HEK293T (cell line): ENCODE measurements around the gene KREMEN1.

Experiments
- CTCF ChIA-PET: fragments of 350-600 bp; formaldehyde crosslinking; extraction: SDS; loops from one replicate; lab custom pipeline; 2021; ENCODE audit warnings: antibody characterized with exemption, inconsistent platforms; lab: Yijun Ruan, JAX
- POLR2A ChIA-PET: fragments of 350-600 bp; formaldehyde crosslinking; extraction: SDS; loops from one replicate; lab custom pipeline; 2020; ENCODE audit warnings: antibody characterized with exemption, inconsistent platforms; lab: Yijun Ruan, JAX
- DNase-seq: peaks from one replicate; pipeline ENCODE4 v3.0.0; 2012; ENCODE audit warnings: mixed read lengths; ENCODE audit errors: extremely low spot score
- ARNT ChIP-seq: fragments of 450-650 bp; IDR thresholded peaks from 2 replicates; pipeline ENCODE4 v1.6.1; 2017; ENCODE audit warnings: mild to moderate bottlenecking
- BHLHE40 ChIP-seq: fragments of 450-650 bp; IDR thresholded peaks from 2 replicates; pipeline ENCODE4 v1.6.1; 2016; ENCODE audit warnings: mild to moderate bottlenecking, moderate library complexity, borderline replicate concordance
- CTBP1 ChIP-seq: fragments of 450-650 bp; IDR thresholded peaks from 2 replicates; pipeline ENCODE4 v1.6.1; 2016; ENCODE audit warnings: borderline replicate concordance
- ELF4 ChIP-seq: fragments of 450-650 bp; IDR thresholded peaks from 2 replicates; pipeline ENCODE4 v1.6.1; 2017; ENCODE audit warnings: antibody characterized with exemption
- FOXA1 ChIP-seq: fragments of 450-650 bp; IDR thresholded peaks from 2 replicates; pipeline ENCODE4 v1.6.1; 2016; ENCODE audit warnings: mild to moderate bottlenecking
- FOXK2 ChIP-seq: fragments of 450-650 bp; IDR thresholded peaks from 2 replicates; pipeline ENCODE4 v1.6.1; 2016; ENCODE audit warnings: mild to moderate bottlenecking
- FOXM1 ChIP-seq: fragments of 450-650 bp; IDR thresholded peaks from 2 replicates; pipeline ENCODE4 v1.6.1; 2017; ENCODE audit warnings: mild to moderate bottlenecking, borderline replicate concordance
- HDGF ChIP-seq: fragments of 450-650 bp; IDR thresholded peaks from 2 replicates; pipeline ENCODE4 v1.6.1; 2017; ENCODE audit warnings: antibody characterized with exemption, borderline replicate concordance
- L3MBTL2 ChIP-seq: fragments of 450-650 bp; conservative IDR thresholded peaks from 2 replicates; pipeline ENCODE4 v1.6.1; 2016; ENCODE audit warnings: mild to moderate bottlenecking
- LEF1 ChIP-seq: fragments of 450-650 bp; IDR thresholded peaks from 2 replicates; pipeline ENCODE4 v1.6.1; 2017; ENCODE audit warnings: mild to moderate bottlenecking, borderline replicate concordance
- NFRKB ChIP-seq: fragments of 450-650 bp; IDR thresholded peaks from 2 replicates; pipeline ENCODE4 v1.6.1; 2016; ENCODE audit warnings: mild to moderate bottlenecking, moderate library complexity
- PKNOX1 ChIP-seq: fragments of 450-650 bp; IDR thresholded peaks from 2 replicates; pipeline ENCODE4 v1.6.1; 2016
- SP1 ChIP-seq: fragments of 450-650 bp; IDR thresholded peaks from 2 replicates; pipeline ENCODE4 v1.6.1; 2017
- SUZ12 ChIP-seq: fragments of 450-650 bp; IDR thresholded peaks from 2 replicates; pipeline ENCODE4 v1.6.1; 2016; ENCODE audit warnings: mild to moderate bottlenecking
- TARDBP ChIP-seq: fragments of 450-650 bp; IDR thresholded peaks from 2 replicates; pipeline ENCODE4 v1.6.1; 2016
- ZNF384 ChIP-seq: fragments of 450-650 bp; IDR thresholded peaks from 2 replicates; pipeline ENCODE4 v1.6.1; 2016

The KREMEN1 gene

GRCh38 chr22:29190051-29190450 is 117.2 kb downstream of the KREMEN1 start:
- no peak for TF ChIP-seq BHLHE40
- no peak for TF ChIP-seq LEF1
- TF ChIP-seq ARNT: no peak
- TF ChIP-seq ZNF384: no peak
- no peak for TF ChIP-seq TARDBP
- TF ChIP-seq PKNOX1: no peak
- ChIA-PET CTCF (interaction anchor here (0.7 to 1.1 kb wide), 2 partner anchors 25 to 36 kb away, joined by 3 to 4 read pairs; no protein-coding TSS in a partner anchor), POLR2A (no interaction called here)
- peak; percentile 6 for DNase-seq

GRCh38 chr22:29190918-29191317 is 118.1 kb downstream of the KREMEN1 start:
- no peak for DNase-seq
- ChIA-PET POLR2A (no interaction called here), CTCF (interaction anchor here (0.5 to 1.1 kb wide), 2 partner anchors 37 to 103 kb away, joined by 3 read pairs; no protein-coding TSS in a partner anchor)
- TF ChIP-seq FOXA1 (no peak), TARDBP (no peak), ARNT (no peak), PKNOX1 (no peak), HDGF (no peak), L3MBTL2 (no peak), SP1 (no peak), SUZ12 (no peak), LEF1 (no peak), ELF4 (no peak), ZNF384 (no peak)

- no peak for TF ChIP-seq FOXK2
- no peak for TF ChIP-seq ZNF384
- TF ChIP-seq BHLHE40: no peak
- TF ChIP-seq FOXM1: no peak
- no peak for TF ChIP-seq PKNOX1
- no peak for TF ChIP-seq LEF1
- TF ChIP-seq NFRKB: no peak
- TF ChIP-seq TARDBP: no peak
- no peak for TF ChIP-seq ELF4
- no peak for TF ChIP-seq SUZ12
- no peak for TF ChIP-seq ARNT
- no peak for TF ChIP-seq HDGF
- TF ChIP-seq FOXA1: no peak
- no peak for TF ChIP-seq L3MBTL2
- ChIA-PET CTCF (interaction anchor here (1.2 kb wide), 1 partner anchor 11 kb away, joined by 5 read pairs; no protein-coding TSS in a partner anchor), POLR2A (no interaction called here)
- DNase-seq: no peak
Observed at GRCh38 chr22:29193021-29193420, 120.2 kb downstream of the KREMEN1 start.

GRCh38 chr22:29194184-29194583 is 121.3 kb downstream of the KREMEN1 start:
- CTCF ChIA-PET: no interaction called here
- DNase-seq: peak; percentile 38
- no peak for TF ChIP-seq HDGF
- TF ChIP-seq PKNOX1: no peak
- TF ChIP-seq FOXK2: no peak
- TF ChIP-seq FOXM1: no peak
- TF ChIP-seq L3MBTL2: no peak
- POLR2A ChIA-PET: no interaction called here

GRCh38 chr22:29195118-29195963 is 122.5 kb downstream of the KREMEN1 start:
- ChIA-PET CTCF (interaction anchor here (0.9 kb wide), 1 partner anchor 10 kb away, joined by 3 read pairs; the partner anchor contains the start of gene EMID1), POLR2A (no interaction called here)
- peak; percentile 8 for DNase-seq
- TF ChIP-seq NFRKB: no peak

- POLR2A ChIA-PET: no interaction called here
- TF ChIP-seq FOXK2 (no peak), NFRKB (no peak), PKNOX1 (no peak), ARNT (no peak), TARDBP (no peak), ELF4 (no peak), FOXM1 (no peak), SP1 (no peak), BHLHE40 (no peak), CTBP1 (no peak), HDGF (no peak)
- DNase-seq: peak; percentile 4
- CTCF ChIA-PET: interaction anchor here (0.9 kb wide), 1 partner anchor 9 kb away, joined by 3 read pairs; the partner anchor contains the start of gene EMID1
Observed at GRCh38 chr22:29195964-29196666, 123.3 kb downstream of the KREMEN1 start.
